Upper lobe of right lung (tissue), 1 donor: ENCODE measurements around the gene EHBP1. TPM values are rescaled to one million over a fixed set of nuclear protein-coding genes. Genes with fewer than 3 reads are reported as not detected.

Source experiments
- ATAC-seq: fragments of 200-7000 bp; cut with Tn5 transposase; one replicate; pipeline ENCODE4 v1.9.1; 2020; ENCODE audit warnings: mild to moderate bottlenecking, moderate library complexity
- DNase-seq: peaks from one replicate; pipeline ENCODE4 v3.0.0-alpha.2; 2020
- H3K27ac ChIP-seq: fragments of 200-600 bp; one replicate; pipeline ENCODE4 v1.8.0; 2022
- H3K27me3 ChIP-seq: fragments of 200-600 bp; one replicate; pipeline ENCODE4 v1.8.0; 2022; ENCODE audit warnings: mild to moderate bottlenecking
- H3K36me3 ChIP-seq: fragments of 200-600 bp; one replicate; pipeline ENCODE4 v1.8.0; 2022
- H3K4me1 ChIP-seq: fragments of 200-600 bp; one replicate; pipeline ENCODE4 v1.8.0; 2022
- H3K4me3 ChIP-seq: fragments of 200-600 bp; one replicate; pipeline ENCODE4 v1.8.0; 2022; ENCODE audit warnings: mild to moderate bottlenecking
- H3K9me3 ChIP-seq: fragments of 200-600 bp; one replicate; pipeline ENCODE4 v1.8.0; 2022
- intact Hi-C: fragments of 100-400 bp; cut with DNase I; formaldehyde crosslinking; loops from one replicate; pipeline ENCODE4 v1.11.0; 2022
- total RNA-seq: library from RNA; stranded (reverse); fragmentation: NEBNext Ultra II Directional; extraction: Animal tissue kit (Norgen Biotek cat#: 25700); gene quantifications from one replicate; pipeline ENCODE4 v1.2.1, GENCODE V29; 2021
- TF ChIP-seq, protein P1 (sequence below): fragments of 200-600 bp; IDR thresholded peaks from one replicate; pipeline ENCODE4 v1.8.0; 2022; ENCODE audit warnings: antibody characterized with exemption
- donor health status: DM: no; HTN: yes; CAD: no; lungs with severe emphysema.

Gene EHBP1
- total RNA-seq, 1 donor from 2014 or later = 46.7 TPM

DNA sequence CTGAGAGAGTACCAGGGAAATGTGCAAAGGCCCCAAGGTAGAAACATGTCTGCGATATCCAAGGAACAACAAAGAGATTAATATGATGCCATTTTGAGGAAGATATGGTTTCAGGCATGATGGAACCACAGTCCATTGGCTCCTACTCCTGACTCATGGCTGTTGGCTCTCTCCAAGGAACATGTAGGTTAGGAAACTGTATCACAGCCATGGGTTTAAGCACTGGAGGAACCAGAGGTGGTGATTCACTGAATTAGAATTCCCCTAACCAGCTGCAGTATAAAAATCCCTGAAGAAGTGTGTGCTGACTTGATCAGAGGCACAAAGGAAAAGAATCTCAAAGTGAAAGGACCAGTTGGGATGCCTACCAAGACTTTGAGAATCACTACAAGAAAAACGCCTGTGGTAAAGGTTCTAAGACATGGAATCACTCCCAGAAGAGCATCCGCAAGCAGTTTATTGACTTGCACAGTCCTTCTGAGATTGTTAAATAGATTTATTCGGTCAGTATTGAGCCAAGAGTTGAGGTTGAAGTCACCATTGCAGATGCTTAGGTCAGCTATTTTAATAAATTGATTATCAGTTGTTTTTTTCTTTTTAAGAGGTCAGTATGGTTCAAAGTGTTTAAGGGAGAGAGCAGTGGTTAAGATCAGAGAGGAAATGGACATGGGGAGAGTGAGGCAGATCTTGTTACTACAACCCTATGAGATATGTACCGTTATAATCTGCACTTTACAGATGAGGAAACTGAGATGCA is 234.4 kb downstream of the EHBP1 start:
- ATAC-seq = no peak
- TF ChIP-seq, protein P1, sequence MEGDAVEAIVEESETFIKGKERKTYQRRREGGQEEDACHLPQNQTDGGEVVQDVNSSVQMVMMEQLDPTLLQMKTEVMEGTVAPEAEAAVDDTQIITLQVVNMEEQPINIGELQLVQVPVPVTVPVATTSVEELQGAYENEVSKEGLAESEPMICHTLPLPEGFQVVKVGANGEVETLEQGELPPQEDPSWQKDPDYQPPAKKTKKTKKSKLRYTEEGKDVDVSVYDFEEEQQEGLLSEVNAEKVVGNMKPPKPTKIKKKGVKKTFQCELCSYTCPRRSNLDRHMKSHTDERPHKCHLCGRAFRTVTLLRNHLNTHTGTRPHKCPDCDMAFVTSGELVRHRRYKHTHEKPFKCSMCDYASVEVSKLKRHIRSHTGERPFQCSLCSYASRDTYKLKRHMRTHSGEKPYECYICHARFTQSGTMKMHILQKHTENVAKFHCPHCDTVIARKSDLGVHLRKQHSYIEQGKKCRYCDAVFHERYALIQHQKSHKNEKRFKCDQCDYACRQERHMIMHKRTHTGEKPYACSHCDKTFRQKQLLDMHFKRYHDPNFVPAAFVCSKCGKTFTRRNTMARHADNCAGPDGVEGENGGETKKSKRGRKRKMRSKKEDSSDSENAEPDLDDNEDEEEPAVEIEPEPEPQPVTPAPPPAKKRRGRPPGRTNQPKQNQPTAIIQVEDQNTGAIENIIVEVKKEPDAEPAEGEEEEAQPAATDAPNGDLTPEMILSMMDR = no peak
- DNase-seq = no peak
- no peak overlapping the region for H3K27ac ChIP-seq
- H3K4me3 ChIP-seq = no peak overlapping the region
- peaks cover 7% of the 10 kb centered on the region for H3K36me3 ChIP-seq
- H3K4me1 ChIP-seq = no peaks in the 10 kb centered on the region
- H3K9me3 ChIP-seq = no peaks in the 10 kb centered on the region
- intact Hi-C loops = no loop called here
- H3K27me3 ChIP-seq = no peaks in the 10 kb centered on the region

DNA sequence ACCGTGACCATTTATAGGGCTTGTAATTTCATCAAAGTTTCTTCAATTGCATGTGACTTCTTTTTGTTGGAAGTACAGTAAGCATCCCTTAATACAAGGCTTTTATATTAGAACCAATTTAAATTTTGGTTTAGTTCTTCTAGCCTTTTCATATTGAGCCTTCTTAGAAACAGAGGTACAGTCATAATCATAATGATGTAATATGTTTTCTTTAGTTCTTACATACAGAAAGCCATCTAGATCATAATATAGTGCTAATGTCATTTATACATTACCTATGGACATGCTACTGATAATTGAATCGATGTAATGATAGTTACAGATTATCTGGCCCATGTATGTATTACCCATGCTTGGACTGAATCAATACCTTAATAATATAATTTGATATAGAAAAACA is 235.2 kb downstream of the EHBP1 start:
- TF ChIP-seq, protein P1 = no peak
- no peak overlapping the region for H3K4me3 ChIP-seq
- peaks cover 10% of the 10 kb centered on the region for H3K36me3 ChIP-seq
- intact Hi-C loops = no loop called here
- H3K4me1 ChIP-seq = no peaks in the 10 kb centered on the region
- H3K27me3 ChIP-seq = no peaks in the 10 kb centered on the region
- no peak for DNase-seq
- no peak overlapping the region for H3K27ac ChIP-seq
- no peaks in the 10 kb centered on the region for H3K9me3 ChIP-seq
- no peak for ATAC-seq

DNA sequence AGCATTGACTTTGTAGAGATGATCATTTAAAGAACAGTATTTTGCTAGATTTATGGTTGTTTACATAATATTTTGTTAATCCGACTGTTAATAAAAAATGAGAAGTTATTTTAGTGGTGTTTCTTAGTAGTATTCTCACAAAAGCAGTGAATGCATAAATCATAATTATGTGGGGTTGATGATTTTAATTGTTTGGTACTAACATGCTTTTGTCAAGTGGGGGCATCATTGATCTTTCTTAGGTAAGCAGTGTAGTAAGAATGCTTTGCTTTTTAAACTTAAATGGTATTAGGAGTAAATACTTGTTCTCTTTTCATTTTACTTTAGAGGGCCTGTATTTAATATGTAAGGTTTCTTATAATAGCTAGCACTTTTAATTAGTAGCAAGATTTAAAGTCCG is 235.9 kb downstream of the EHBP1 start:
- ATAC-seq (no peak), DNase-seq (no peak)
- TF ChIP-seq, protein P1 = no peak
- H3K27me3 ChIP-seq = no peaks in the 10 kb centered on the region
- no peaks in the 10 kb centered on the region for H3K9me3 ChIP-seq
- H3K36me3 ChIP-seq = peaks cover 10% of the 10 kb centered on the region
- H3K4me3 ChIP-seq = no peak overlapping the region
- H3K4me1 ChIP-seq = no peaks in the 10 kb centered on the region
- intact Hi-C loops = no loop called here
- H3K27ac ChIP-seq = no peak overlapping the region

GRCh38 chr2:62944362-62944761 is 238.8 kb downstream of the EHBP1 start:
- ATAC-seq (no peak), DNase-seq (no peak)
- Histone ChIP-seq H3K9me3 (no peaks in the 10 kb centered on the region), H3K4me3 (no peak overlapping the region), H3K36me3 (peaks cover 14% of the 10 kb centered on the region), H3K4me1 (no peaks in the 10 kb centered on the region), H3K27ac (no peak overlapping the region), H3K27me3 (no peaks in the 10 kb centered on the region)
- intact Hi-C loops = no loop called here
- TF ChIP-seq, protein P1 = no peak

GRCh38 chr2:62947403-62947802 is 241.9 kb downstream of the EHBP1 start:
- no peaks in the 10 kb centered on the region for H3K9me3 ChIP-seq
- intact Hi-C loops = no loop called here

More at GRCh38 chr2:62947403-62947802, 241.9 kb downstream of the EHBP1 start:
- Histone ChIP-seq H3K36me3 (peaks cover 14% of the 10 kb centered on the region), H3K4me1 (no peaks in the 10 kb centered on the region), H3K27ac (no peak overlapping the region), H3K4me3 (no peak overlapping the region), H3K27me3 (no peaks in the 10 kb centered on the region)
- ATAC-seq (no peak), DNase-seq (no peak)
- TF ChIP-seq, protein P1 = no peak
